Fibroblast of upper back skin (primary cell): ENCODE results near the gene HRCT1.
A peak's percentile ranks its signal among the peaks of the same experiment; 100 is the strongest.
"Not testable (repeated sequence)": the region's sequence is repeated elsewhere in the genome, so short reads cannot be mapped to it uniquely, and the experiment has no call there.

Experiments used
- DNase-seq: peaks from one replicate; pipeline ENCODE4 v3.0.0-alpha.2; 2013

The HRCT1 gene

DNA sequence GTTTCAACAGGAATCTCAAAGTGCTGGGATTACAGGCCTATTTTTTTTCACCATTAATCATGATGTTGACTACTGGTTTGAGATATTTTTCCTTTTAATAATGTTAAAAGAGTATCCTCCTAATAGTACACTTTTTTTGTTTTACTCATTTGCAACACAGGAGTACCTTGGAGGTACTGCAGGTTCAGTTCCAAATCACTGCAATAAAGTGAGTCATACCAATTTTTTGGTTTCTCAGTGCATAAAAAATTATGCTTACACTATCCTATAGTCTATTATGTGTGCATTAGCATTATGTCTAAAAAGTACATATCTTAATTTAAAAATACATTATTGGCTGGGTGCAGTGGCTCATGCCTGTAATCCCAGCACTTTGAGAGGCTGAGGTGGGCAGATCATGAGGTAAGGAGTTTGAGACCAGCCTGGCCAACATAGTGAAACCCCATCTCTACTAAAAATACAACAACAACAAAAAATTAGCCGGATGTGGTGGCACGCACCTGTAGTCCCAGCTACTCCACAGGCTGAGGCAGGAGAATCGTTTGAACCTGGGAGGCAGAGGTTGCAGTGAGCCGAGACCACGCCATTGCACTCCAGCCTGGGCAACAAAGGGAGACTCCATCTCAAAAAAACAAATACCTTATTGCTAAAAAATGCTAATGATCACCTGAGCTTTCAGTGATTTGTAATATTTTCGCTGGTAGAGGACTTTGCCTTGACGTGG lies 8.5 kb upstream of the HRCT1 start:
- DNase-seq, result not testable (repeated sequence)

DNA sequence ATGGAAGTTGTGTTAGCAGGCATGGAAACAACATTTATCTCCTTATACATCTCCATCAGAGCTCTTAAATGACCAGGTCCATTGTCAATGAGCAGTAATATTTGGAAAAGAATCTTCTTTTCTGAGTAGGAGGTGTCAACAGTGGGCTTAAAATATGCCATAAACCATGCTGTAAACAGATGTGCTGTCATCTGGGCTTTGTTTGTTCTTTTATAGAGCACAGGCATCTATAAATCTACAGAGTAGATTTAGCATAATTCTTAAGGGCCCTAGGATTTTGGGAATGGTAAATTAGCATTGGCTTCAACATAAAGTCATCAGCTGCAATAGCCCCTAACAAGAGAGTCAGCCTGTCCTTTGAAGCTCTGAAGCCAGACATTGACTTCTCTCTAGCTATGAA lies 7.7 kb upstream of the HRCT1 start:
- DNase-seq, result no peak

DNA sequence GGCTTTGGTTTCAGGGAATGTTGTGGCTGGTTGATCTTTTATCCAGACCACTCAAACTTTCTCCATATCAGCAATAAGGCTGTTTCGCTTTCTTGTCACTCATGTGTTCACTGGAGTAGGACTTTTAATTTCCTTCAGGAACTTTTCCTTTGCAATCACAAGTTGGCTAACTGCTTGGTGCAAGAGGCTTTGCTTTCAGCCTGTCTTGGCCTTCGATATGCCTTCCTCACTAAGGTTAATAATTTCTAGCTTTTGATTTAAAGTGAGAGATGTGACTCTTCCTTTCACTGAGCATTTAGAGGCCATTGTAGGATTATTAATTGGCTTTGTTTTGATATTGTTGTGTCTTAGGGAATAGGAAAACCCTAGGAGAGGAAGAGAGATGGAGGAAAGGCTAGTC lies 7.0 kb upstream of the HRCT1 start:
- DNase-seq, result no peak

DNA sequence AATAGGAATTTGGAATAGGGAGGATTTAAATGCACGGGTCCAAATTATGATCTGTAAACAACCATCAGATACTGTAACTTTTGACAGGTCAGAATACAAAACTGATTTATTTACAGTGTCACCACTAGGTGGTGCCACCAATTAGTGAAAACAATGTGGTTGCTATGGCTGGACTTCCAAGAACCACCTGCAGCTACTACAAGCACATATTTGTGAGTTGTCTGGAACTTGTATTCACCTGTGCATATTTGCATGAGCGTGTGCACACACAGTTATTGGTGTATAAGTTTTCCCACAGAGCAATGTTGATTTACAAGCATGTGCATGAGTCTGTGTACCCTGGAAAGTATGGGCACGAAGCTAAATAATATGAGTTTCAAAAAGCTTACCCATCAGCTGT lies 3.0 kb upstream of the HRCT1 start:
- peak; percentile 64 for DNase-seq

DNA sequence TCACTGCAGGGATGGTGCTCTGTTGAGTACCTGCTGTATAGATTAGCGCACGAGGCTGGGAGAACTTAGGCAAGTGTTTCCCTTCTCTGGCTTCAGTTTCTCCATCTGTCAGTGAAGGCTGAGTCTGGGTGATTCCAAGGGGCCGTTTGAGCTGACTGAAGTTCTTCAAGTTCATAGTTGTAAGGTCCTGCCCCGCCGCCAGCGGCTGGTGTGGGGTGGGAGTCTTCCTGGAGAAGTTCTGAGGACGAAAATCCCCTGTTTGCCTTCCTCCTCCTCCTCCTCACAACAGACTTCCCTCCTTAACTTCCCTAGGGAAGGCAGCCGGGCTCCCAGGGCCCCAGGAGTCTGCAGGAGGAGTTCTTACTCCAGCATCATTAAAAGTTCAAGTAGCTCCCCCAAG lies 1.7 kb upstream of the HRCT1 start:
- no peak for DNase-seq

DNA sequence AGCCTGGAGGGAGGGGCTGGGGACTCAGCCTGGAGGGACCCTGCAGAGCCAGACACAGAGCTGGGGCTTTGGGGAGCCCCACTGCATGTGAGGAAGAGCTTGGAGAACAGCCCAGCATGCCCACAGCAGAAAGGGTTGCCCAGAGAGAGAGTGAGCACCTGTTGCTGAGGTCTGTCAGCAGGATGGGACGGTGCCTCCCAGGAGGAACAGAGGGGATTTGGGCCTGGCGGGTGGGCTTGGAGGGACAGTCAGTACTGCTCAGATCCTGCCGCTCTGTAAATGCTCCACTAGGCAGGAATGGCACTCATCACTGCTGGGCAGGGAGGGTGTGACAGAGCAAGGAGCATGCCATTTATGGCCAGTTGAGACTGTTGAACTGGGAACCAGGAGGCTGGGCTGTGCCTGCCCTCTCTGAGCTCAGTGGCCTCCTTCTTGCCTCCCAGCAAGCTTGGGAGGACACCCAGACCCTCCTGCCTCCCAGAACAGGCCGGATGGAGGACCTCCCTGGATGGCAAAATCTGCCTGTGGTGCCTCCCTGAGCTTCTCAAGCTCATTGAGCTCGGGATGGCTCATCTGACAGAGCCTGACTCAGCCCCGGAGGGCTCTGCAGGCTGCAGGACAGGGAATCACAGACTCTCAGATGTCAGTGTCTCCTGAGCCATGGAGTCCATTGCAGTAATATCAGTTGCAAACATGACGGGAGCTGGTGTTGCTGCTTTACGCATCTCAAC lies 786 bp upstream of the HRCT1 start:
- DNase-seq, result peak; percentile 54

DNA sequence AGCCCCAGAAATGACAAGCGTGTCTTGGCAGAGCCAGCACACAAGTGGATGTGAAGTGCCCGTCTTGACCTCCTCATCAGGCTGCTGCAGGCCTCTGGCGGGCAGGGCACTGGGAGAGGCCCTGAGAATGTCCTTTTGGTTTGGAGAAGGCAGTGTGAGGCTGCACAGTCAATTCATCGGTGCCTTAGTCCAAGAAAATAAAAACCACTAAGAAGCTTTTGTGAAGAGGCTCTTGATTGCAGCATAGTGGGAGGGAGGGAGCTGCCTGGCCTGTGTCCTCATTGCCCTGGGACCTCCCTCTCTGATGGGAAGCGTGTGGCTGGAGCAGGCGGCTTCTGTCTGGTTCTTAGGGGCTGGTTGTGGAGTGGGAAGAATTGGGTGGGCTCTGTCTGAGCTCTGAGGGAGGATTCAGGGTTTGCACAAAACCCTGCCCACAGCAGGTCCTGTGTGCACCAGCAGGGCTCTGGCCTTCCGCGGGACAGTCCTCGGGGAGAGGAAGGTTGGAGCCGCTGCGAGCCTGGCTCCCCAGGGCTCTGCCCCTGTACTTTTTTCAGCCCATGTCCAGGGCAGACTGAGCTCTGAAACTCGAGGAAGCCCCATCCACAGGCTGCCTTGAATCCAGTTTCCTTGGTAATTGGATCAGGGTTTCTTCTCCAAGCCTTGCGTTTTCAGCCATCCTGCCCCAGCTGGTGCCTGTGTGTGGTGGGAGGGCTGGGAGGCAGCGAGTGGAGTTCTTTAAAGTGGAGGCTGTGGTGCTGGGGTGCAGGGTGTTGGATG lies 1.1 kb downstream of the HRCT1 start:
- peak; percentile 91 for DNase-seq

DNA sequence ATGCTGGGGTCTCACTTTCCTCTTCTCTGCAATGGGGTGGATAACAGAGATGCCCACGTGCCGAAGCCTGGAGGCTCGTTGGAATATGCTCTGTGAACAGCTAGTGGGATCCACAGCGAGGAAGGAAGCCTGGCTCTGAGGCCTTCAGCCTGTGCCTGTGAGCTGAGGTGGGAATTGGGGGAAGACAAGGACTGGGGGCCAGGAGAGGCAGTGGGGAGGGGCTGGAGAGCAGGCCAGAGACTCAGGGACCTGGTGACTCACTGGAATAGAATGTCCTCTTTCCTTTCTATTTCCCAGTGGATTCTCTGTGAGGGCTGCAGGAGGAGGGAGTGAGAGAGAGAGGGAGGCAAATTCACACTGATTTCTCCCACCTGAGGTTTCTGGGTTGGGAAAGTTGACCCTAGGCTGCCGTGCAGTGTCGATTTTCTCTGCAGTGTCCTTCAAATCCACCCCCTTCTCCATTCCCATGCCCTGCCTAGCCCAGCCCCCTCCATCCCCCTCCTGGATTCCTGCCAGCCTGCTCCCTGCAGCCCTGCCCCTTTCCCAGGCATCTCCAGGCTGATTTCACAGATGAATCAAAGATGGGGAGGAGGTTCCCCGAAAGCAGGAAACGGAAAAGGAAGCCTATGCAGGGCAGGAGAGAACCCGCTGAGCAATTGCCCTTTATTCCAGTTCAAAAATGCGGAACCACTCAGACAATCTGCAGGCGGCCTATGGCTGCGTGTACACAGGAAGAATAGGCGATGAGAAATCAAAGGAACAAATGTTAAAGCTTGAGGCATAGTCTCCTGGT lies 1.9 kb downstream of the HRCT1 start:
- peak; percentile 98 for DNase-seq

DNA sequence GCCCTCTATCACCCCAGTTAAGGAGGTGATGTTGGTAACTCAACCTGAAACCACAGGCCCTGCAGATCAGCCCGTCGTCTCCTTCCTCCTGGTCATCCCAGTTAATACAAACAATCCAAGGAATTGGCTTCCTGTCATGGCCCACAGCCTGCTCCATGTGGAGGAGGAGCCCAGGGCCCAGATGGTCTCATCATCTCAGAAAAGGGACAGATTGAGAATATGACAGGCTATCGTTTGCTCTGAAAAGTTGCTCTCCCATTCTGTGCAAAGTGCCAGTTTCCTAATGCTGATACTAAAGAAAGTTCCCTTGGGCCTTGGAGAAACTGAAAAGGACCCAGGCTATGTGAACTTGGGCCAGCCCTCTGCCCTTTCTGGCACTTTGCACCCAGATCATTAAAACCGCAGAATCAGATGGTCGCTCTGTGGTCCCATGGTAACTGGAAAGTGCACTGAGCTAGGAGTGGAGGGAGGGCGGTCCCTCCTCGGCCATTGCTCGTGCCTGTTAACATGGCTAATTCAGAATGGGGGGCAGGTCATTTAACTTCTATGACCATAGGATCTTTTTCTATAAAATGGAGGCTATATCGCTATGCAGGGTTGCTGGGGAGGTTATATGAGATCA lies 2.6 kb downstream of the HRCT1 start:
- peak; percentile 64 for DNase-seq

DNA sequence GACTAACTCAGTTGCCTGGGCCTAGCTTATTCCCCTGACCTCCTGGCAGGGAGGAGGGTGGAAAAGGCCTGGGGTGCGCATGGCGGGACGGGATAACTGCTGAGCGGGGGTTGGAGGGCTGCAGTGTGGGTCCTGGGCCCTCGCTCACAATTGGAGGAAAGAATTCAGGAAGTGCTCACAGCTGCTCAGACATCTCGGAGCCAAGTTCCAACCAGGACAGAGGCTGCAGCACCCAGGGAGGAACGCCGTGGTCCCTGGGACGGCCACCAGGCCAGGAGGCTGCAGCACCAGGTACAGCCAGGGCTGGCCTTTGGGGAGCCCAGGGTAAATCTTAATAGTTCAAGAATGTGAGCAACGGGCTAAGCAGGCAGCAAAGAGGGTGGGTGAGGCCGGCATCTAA lies 3.3 kb downstream of the HRCT1 start, which contains the start of gene SPAAR:
Gene SPAAR (plus strand): TSS at position 217 of the 400 bp plus-strand sequence. CDS start 974 bp downstream, outside the sequence.
- DNase-seq, result no peak

DNA sequence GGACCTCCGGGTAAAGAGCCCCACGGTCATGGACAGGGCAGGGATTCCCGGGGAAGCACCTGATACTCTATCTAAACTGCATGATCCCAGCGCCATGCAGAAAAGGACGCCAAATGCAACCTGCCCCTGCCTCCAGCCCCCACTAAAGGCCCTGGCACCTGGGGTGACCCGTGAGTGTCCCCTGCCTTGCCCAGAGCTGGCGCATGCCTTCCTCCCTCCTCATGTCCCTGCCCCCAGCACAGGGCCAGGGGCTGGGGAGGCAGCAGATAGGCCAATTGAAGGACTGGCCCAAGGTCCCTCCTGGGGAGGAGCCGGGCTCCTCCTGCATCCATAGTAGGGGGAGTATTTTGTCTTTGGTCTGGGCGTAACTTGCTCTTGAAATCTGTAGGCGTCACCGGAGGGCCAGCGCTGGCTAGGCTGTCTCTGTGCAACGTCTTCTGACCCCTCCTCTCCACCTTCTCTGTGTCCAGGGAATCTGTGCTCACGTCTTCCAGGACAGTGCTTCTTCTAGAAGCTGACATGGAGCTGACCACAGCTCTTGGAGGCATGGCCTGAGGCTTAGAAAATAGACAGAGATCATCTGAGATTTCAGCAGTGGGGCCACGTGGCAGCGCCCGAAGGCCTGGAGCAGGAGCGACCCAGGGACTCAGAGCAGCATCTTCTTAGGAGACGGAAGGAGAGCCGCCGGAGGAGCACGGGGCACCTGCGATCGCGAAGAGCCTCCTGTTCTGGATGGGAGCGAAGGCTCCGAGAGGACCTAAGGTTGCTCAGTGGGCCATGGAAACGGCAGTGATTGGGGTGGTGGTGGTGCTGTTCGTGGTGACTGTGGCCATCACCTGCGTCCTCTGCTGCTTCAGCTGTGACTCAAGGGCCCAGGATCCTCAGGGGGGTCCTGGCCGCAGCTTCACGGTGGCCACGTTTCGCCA lies 3.9 kb downstream of the HRCT1 start:
- DNase-seq, result no peak

DNA sequence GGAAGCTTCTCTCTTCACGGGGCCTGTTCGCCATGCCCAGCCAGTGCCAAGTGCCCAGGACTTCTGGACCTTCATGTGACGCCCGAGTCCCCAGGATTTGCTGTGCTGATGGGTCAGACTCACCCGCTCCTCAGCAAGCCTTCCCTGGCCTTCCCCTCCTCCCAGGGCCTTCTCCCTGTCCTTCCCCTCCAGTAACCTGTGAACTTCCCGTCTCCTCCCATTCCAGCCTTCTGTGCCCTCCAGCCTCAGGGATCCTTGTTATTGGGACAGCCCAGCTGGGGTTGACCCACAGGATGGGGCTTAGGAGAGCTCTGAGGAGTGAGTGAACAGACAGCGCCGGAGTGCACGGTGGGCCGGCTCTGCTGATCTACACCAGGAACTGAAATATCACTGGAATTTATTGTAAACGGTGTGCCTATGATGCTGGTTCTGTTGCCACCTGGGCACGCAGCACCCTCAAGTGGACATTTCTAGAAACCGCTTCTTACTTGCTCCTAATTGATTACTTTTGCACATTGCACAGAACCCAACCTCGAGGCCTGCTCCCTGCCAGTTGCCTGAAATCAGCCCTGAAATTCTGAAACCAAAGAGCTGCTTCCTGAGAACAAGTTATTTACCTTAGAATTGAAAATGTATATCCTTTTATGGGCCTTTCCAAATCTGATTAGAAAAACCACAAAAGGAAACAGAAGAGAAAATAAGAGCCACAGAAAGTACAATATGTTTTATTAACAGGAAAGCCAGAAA lies 4.8 kb downstream of the HRCT1 start:
- DNase-seq, result peak; percentile 76

DNA sequence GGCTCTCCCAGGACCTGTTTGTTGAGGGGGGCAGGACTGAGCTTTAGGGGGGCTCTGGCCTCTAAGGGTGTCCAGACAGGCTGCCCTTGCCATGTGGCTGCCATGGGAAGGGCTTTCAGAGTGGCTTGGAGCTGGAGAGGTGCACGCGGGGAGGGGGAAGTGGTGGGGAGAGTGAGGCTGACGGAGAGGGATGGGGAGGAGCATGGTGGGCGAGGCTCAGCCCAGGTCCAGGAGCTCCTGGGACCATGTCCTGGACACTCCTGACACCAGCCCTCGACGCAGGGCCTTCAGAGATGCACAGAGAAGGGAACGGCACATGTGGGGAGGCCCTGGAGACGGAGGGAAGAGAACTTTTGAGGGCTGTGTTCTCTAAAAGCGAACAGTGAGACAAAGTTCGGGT lies 5.7 kb downstream of the HRCT1 start:
- no peak for DNase-seq

DNA sequence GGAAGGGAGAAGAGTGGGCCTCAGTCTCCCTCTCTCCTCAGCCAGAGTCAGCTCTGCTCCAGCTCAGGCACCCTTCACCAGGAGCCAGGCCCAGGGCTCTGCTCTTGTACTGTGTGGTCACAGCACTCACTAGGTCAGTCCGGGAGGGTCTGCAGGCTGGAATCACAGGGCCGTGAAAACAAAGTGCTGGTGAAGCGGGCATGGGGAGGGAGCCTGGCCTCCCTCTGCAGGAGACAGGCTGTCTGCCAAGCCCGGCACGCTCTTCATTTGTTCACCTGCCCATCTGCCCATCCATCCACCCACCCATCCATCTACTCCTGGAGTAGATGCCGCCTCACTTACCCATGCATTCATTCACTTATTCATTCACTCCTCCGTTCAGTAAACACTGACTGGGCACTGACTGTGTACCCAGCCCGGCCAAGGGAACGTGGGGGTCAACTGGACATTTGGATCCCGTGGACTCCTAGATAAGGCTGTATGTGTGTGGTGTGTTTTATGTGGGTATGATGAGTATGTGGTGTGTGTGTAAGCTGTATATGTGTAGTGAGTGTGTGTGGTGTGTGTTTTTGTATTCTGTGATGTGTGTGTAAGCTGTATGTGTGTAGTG lies 6.9 kb downstream of the HRCT1 start:
- DNase-seq, result no peak

DNA sequence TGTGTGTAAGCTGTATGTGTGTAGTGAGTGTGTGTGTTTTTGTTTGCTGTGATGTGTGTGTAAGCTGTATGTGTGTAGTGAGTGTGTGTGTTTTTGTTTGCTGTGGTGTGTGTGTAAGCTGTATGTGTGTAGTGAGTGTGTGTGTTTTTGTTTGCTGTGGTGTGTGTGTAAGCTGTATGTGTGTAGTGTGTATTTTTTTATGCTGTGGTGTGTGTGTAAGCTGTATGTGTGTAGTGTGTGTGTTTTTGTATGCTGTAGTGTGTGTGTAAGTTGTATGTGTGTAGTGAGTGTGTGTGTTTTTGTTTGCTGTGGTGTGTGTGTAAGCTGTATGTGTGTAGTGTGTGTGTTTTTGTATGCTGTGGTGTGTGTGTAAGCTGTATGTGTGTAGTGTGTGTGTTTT lies 7.4 kb downstream of the HRCT1 start:
- DNase-seq, result not testable (repeated sequence)

DNA sequence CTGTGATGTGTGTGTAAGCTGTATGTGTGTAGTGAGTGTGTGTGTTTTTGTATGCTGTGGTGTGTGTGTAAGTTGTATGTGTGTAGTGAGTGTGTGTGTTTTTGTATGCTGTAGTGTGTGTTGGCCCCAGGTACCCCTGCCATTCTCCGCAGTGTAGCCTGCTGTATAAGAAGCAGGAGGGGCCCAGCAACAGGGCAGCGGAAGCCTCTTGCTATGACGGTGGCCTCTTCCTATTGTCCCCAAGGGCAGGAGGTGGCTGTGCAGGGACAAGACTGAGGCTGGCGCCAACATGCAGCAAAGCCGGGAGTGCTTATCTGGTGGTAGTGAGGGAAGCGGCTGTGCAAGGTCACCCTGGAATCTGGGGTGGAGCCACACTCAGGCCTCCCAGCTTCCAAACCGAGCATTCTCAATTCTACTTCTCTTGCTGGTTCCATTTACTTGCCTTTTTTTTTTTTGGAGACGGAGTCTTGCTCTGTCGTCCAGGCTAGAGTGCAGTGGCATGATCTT lies 8.4 kb downstream of the HRCT1 start:
- peak; percentile 38 for DNase-seq

DNA sequence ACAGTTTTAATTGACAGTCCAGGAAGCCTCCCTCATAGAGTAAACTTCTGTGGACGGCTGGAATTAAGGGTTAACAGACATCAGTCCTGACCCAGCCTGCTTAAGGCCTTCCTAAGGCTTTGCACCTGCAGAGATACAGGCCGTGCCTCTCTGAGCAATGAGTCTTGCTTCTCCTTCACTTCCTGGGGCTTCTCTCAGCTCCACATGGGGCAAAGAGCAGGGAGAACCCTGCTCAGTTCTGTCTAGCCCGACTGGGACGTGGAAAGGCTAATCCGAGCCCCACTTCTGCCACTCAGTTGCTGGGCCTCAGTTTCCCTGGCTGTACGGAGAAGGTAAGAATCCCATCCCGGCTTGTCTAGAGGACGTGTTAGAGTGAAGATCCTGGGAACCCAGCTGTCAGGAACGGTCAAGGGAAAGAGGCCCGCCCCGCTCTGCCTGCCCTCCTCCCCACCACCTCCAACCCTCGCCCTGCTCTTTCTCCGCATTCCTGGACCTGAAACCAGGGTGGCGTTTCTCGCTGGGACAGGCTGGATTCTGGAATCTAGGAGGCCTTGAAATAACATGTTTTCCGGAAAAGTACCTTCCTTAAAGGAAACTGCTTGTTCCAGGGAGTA lies 9.8 kb downstream of the HRCT1 start:
- DNase-seq, result no peak

DNA sequence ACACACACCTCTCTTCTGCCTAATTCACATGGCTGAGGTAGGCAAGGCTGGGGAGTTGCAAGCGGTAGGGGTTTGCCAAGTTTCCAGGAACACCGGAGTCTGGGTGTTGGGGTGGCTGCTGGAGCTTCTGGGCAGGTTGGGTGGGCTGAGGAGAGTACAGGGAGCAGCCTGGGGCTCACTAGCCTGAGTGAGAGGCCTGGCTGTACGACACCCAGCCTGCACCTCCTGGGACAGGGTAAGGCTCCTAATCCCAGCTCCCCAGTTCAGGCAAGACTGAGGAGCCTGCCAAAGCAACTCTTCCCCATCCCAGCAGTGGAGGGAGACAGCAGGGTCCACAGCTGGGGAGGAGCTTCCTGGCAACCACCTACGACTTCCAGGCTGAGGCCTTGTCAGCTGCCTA lies 11.3 kb downstream of the HRCT1 start:
- DNase-seq, result no peak

DNA sequence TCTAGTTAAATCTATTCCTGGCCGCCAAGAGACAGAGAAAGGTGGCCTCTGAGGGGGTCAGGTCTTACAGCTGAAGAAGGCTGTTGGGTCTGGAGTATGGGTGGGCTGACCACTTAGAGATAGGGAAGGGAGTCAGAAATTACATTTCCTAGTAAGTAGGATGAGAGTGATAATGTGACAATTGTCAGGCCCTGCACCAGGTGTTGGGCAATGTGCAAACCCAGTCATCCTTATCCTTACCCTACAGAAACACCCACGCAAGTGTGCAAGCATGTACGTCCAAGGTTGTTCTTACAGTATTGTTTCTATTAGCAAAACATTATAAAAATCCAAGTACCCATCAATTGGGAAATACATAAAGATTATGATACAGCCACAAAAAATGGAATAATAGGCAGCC lies 12.8 kb downstream of the HRCT1 start:
- DNase-seq, result no peak
